GM21576 (cell line): ENCODE data around the gene PIK3R6.

ENCODE experiments used
- ATAC-seq: cut with Tn5 transposase; IDR thresholded peaks from one replicate; pipeline ENCODE4 v1.9.1; 2021; ENCODE audit warnings: mild to moderate bottlenecking, moderate library complexity; ENCODE audit not compliant: unreplicated experiment

PIK3R6 gene

DNA sequence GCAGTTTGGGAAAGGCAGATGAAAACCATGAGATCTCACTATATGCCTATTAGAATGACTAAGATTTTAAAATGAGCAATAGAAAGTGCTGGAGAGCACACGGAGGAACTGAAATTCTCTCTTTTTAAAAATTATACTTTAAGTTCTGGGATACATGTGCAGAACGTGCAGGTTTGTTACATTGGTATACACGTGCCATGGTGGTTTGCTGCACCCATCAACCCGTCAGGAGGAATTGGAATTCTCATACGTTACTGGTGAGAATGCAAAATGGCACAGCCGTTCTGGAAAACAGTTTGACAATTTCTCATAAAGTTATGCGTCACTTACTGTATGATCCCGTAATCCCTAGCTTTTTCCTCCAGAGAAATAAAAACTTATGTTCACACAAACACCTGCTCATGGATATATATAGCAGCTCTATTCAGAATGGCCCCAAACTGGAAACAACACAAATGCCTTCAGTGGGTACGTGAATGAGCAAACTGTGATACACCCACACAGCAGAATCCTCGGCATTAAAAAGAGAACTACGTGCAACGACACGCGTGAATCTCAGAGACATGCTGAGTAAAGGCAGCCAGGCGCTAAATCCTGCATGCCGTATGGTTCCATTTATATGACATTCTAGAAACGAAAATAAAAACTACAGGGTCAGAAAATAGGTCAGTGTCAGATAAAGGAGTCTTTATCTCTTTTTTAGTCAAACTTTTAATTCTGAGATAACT, 11.8 kb downstream of the PIK3R6 start:
- peak; percentile 31 for ATAC-seq

DNA sequence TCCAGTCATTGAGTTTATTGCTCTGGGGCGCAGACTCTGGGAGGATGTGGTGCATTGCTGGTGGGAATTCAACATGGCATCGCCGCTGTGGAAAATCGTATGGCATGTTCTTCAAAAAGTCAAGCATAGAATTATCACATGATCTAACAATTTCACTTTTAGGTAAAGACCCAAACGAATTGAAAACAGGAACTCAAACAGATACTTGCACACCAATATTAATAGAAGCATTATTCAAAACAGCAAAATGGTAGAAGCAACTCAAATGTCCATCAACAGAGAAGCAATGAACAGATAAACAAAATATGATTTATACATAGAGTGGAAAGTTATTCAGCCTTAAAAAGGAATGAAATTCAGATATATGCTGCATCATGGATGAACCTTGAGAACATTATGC, 15.9 kb downstream of the PIK3R6 start:
- no peak for ATAC-seq

DNA sequence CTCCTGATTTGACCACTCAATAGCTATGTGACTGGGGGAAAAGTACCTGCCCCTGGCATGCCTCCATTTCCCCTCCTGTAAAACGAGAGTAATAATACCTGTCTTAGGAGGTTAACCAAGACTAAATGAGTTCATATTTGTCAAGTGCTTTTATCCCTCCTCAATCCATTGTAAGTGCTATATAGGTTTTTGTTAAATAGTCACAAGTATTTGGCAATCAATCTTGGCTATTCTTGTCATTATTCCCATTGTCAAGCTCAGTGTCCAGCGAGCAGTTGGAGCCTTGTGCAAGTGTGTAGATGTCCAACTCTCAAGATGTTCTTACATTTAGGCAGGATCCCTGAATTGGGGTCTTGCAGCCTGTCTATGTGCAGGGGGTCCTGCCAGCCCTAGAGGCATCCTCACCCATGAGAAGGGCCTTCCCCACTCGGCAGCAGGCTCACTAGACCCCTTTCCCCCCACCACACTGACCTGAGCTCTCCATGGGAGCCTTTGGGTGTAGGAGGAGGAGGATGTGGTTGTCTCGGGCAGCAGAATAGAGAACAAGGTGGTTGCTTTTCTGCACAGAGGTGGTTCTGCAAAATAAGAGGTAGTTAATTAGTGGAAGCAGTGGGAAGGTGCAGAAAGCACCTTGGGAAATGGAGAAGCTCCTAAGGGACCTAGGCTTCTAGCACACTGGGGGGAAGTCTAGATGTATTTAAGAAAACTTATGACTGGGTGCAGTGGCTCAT, 18.0 kb downstream of the PIK3R6 start:
- no peak for ATAC-seq

DNA sequence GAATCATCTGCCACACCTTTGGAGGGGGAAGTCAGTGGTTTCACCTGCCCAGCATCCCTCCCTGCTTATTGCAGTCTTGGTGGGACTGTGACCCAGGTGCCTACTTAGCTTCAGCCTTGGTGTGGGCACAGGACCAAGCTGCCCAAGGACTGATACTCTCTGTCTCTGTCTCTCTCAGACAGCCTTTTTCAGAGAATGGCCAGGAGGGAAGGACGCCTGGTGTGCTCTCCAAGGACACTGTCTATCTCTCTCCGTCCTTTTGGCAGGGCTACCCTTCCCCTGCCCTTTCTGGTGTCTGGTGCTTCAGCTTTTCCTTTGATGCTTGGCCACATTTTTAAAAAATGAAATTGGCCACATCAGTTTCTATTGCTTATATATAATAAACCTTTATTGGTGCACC, 19.6 kb downstream of the PIK3R6 start:
- no peak for ATAC-seq

DNA sequence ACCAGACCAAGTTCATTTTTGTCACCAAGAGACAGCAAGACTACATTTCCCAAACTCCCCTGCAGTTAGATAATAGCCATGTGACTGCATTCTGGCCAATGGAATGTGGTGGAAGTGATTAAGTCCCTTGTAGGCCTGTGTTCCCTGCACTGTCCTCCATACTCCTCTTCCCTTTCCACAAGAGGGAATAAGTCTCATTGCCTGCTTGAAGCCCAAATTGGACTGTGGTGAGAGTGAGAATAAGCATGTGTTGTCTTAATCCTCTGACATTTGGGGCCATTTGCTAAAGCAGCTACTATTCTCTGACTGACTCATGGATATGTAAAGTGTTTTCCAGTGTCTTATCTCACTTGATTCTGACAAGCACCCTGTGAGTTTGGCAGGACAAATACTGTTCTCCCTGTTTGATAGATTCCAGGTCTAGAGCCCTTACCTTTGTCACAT, 20.7 kb downstream of the PIK3R6 start:
- ATAC-seq: no peak

DNA sequence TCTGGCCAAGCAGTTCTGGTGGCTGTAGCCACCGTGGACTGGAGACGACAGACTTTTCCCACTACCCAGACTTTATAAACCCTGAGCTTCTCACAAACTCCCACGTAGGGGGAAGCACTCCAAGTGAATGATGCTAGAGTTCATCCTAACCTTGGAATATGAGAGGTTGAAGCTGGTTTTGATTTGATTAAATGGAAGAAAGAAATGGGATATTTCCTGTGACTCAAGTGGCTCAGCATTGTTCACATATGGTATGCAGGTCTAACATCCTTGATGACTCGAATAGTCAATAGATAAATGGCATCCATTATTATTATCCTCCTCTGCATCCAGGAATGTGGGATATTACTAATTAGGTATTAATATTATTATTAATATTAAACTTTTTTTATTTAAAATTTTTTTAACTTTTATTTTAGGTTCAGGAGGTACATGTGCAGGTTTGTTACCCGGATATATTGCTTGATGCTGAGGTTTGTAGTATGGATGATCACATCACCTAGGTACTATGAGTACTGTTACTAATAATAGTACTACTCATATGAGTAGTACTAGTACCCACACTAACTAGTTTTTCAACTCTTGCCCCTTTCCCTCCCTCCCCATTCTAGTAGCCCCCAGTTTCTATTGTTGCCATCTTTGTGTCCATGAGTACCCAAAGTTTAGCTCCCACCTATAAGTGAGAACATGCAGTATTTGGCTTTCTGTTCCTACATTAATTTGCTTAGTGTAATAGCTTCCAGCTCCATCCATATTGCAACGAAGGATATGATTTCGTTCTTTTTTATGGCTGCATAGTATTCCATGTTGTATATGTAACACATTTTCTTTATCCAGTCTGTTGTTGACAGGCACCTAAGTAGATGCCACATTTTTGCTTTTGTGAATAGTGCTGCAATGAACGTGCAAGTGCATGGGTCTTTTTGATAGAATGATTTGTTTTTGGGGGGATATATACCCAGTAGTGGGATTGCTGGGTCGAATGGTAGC, 22.9 kb downstream of the PIK3R6 start:
- no peak for ATAC-seq

DNA sequence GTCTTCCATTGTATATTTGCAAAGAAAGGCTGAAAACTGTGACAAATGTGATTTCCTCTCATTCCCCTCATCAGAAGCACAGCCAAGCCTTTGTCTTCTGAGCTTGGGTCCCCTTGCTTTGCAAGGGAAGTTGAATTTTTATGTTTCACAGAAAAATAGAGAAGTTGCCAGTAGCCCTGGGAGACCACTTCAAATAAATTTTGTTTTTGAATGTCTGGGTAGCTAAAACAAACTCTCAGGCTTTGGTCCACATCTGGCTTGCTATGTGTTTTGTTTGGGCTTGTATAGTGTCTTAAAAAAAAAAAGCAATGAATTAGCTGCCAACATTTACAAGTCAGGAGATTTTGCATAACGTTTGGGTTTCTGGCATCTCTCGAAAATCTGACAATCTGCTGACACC, 24.1 kb downstream of the PIK3R6 start:
- ATAC-seq: no peak

DNA sequence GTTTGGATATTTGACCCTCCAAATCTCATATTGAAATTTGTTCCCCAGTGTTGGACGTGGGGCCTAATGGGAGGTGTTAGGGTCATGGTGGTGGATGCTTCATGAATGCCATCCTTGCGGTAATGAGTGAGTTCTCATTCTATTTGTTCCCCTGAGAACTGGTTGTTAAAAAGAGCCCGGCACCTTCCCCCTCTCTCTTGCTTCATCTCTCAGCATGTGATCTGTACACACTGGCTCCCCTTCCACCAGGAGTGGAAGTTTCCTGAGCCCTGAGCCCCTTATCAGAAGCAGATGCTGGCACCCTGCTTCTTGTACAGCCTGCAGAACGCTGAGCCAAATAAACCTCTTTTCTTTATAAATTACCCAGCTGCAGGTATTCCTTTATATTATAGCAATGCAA, 25.6 kb downstream of the PIK3R6 start:
- no peak for ATAC-seq

DNA sequence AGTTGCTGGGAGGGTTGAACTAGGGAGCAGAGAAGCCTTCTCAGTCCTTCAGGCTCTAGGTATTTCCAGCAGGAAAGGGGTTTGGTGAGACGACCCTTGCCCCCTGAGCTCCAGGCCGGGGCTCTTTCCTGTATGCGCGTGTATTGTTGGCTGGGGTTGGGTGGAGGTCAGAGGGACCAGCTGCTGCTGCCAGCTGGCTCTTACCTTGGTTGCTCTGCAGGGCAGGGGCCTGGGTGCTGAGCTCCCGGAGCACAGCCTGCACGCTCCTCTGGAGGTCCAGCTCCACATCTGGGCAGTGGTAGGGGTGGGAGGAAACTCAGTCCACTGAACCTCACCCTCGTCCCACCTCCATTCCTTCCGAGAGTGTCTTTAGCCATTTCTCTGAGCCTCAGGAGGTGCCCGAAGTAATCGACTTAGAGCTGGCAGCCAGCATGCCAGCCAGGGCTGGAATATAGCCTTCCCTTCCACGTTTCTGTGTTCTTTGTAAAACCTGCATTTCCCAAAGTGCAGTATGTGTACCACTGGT, 28.0 kb downstream of the PIK3R6 start:
- ATAC-seq: no peak

DNA sequence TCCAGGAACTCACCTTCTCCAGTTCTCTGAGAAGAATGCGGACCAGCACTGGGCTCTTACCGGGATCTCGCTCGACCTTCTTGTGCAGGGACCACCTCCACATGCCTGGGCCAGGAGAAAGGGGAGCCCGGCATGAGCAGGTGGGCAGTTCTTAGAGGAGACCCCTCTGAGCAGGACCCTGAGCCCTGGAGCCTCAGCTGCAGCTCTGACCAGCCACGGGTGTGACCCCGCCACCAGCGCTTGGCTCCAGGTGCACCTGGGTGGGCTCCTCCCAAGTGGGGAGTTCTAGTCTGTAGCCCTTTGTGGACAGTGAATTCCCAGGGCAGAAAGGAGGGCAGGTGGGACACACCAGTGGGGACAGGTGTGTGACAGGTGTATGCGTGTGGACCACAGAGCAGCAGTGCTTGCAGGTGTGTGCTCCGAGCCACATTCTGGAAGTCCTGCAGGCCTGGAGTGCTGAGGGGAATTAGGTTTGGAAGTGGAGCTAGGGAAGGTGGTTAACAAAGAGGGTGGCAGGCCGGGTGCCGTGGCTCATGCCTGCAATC, 28.9 kb downstream of the PIK3R6 start:
- ATAC-seq: no peak

DNA sequence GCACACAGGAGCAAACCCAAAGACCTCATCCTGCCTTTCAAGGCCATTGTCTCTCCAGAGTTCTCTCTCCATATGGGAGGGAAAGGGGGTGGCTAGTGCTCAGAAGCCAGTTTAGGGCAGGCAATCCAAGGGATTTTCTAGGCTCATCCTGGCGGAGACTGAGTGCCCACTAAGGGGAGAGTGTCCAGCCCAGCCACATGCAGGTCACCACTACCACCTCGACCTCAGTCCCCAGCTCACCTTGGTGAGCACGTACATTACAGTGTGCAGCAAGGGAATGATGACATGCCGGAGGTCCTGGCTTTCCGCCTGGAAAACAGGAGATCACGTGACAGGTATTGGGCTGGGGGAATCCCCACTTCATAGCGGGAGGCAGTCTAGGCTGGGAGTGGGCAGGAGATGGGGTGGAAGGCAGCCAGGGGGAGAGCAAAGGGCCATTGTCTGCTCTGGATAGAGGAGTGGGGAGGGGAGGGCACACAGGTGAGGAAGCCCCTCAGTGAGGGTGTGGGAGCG, 29.9 kb downstream of the PIK3R6 start:
- ATAC-seq: no peak

DNA sequence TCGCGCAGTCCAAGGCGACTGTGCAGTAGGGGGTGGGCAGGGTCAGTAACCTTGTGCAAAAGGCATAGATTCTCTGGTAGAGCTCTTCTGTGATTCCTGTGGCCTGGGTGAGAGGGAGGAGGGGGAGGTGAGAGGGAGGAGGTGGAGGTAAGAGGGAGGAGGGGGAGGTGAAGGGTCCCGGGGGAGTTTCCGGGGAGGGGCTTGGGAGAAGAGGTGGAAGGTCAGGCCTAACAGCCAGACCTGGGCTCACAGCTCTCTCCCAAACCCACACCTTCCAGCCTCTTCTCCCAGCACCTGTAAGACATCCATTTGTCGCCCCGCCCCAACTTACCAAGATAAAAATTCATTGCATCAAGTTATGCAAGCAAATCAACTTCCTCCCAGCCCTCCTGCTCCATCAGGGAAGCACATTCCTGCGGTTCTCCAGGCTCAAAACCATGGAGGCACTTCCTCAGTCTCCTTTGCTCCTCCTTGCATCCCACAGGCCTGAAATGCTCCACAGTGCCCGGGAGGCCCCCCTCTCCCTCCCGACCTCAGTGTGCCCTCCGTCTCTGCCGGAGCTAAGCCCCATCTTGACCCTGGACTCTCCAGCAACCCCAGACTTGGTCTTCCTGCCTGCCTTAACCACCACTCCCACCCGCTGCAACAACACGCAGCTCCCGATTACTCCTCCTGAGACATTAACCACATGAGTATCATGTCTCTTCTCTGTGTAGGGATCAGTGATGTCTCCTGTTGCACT, 30.5 kb downstream of the PIK3R6 start:
- no peak for ATAC-seq

DNA sequence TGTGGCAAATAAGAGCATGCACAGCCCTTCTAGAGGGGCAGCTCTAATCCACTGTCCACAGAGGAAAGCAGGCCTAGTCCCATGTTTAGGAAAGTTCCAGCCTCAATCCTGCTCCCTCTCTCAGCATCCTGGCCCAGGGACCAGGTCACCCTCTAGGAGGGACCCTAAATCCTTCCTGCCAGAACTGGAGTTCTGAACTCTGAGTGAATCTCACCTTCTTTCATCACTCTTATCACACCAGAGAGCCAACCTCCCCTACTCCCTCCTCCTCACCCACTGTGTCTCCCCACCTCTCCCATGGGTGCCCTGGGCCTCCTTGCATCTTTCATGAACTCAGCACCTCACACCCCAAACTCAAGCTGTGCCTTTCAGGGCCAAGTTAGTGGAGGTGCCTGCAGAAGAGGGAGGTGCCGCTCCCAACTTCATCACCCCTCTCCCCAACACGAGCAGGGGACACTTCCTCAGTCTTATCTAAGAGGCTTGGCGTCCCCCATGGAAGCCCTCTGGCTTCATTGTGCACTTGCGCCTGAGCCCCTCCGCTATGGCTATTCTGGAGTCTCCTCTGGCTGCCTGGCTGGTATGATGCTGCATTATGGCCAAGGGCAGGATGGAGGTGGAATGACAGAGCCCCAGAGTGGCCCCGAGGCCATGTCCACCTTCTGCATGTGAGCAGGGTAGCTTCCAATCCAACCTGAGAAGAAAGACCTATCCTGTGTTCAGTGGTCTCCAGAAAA, 31.7 kb downstream of the PIK3R6 start:
- ATAC-seq: no peak

DNA sequence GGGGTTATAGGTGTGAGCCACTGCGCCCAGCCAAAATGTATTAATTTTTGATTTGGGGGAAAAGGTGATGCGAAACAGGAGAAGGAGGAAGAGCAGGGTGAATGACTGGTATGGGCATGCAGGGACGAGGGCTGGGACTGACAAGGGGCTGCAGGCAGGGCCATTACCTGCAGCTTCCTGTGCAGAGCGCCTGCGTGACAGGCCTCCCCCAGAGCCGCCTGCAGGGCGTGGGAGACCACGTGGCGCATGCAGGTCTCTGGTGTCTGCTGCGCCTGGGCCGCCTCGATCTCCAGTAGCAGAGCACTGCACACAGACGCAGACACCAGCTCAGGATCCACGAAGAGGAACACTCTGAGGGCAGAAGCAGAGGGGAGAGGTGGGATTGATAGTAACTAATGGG, 32.4 kb downstream of the PIK3R6 start:
- no peak for ATAC-seq

DNA sequence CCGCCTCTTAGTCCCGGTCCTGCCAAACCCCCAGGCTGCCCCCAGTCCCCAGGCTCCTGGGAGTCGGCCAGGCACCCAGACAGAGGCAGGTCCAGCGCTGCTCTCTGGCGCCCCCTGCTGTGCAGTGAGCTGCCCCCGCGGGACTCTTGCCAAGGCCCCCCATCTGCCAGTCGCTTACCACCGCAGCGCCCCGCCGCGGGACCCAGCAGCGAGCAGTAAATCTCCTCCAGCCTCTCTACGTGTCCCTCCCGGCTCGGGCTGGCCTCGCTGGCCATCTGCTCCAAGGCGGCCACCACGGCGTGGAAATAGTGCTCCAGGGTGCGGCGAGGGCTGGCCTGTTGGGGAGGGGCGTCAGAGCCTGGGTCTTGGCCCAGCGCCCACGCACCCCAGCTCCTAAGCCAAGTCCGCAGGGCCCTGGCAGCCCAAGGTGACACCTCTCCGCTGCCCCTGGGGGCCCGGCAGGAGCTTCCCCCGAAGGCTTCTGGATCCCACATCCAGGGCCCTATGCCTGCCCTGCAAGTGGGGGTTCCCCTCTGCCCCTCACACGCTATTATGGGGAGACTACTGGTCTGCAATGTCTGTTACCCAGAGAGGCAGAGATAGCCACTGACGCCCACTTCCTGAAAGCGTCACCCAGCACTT, 34.6 kb downstream of the PIK3R6 start:
- no peak for ATAC-seq

DNA sequence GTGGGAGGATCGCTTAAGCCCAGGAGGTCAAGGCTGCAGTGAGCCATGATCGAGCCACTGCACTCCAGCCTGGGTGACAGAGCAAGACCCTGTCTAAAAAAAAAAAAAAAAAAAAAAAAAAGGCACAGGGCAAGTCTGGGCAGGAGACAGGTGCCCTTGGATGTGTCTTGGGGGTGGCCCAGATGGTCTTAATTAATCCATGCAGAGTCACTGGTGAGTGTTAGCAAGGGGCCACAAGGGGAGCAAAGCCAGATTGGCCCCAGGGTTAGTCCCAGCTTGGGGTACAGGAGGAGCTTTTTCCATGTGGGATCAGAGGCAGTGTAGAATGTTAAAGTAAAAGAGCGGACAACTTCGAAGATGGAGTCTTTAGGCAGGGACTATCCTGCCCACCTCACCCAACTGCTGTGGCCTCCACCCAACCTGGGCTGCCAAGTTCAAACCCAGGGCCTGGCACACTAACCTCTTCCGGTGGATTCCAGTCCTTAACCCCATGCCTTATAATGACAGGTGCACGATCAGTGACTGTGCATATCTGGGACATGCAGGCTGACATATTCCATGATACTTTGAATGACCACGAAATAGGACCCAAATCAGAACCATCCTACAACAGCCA, 36.1 kb downstream of the PIK3R6 start:
- no peak for ATAC-seq

DNA sequence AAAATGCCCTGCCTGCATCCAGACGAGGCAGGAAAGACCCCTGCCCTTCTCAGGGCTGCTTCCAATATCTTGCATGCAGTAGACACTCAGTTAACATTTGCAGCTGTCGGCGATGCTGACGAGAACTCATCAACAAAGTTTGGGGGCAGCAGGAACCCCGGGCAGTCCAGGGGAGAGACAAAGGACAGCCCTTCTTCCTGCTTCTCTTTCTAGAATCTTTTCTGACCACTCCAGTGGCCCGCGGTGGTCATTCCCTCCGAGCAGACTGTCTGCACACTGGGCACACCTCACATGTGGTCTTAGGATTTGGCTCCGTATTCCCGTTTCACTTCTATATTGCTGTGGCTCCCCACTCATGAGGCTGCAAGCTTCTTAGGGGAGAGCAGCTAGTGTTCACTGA, 37.3 kb downstream of the PIK3R6 start:
- no peak for ATAC-seq
